Caco-2 (cell line): Measurements from ENCODE around the gene BANP. TPM values are rescaled to one million over a fixed set of nuclear protein-coding genes. Genes with fewer than 3 reads are reported as not detected.
"Not testable (repeated sequence)": the region's sequence is repeated elsewhere in the genome, so short reads cannot be mapped to it uniquely, and the experiment has no call there.

Experiments used
- BruUV-seq: library from RNA; stranded (reverse); fragments of 400-500 nt; replicated peaks from 2 replicates; lab custom pipeline; 2021; lab: Mats Ljungman, UMichigan
- CTCF ChIA-PET: fragments of 300-600 bp; sonication (Branson Sonifier 250); formaldehyde crosslinking; loops from one replicate; lab custom pipeline; 2022; ENCODE audit warnings: antibody characterized with exemption; lab: Charles Lee
- POLR2A ChIA-PET: fragments of 300-600 bp; sonication (Branson Sonifier 250); formaldehyde crosslinking; loops from one replicate; lab custom pipeline; 2022; ENCODE audit warnings: antibody characterized with exemption; lab: Charles Lee
- DNase-seq, 2 experiments: peaks; one replicate each; pipeline versions ENCODE4 v3.0.0 to v3.0.0-alpha.2; 2020 to 2022
- H3K27me3 ChIP-seq: replicated peaks from 2 replicates; pipeline ENCODE4 v1.6.0; 2011; ENCODE audit warnings: low read length; ENCODE audit not compliant: control insufficient read depth, insufficient read depth
- H3K36me3 ChIP-seq: 2 replicates; pipeline ENCODE4 v1.5.1; 2011; ENCODE audit warnings: low read length; ENCODE audit not compliant: control insufficient read depth, insufficient read depth
- H3K4me1 ChIP-seq: fragments of 250-450 bp; sonication (Bioruptor Pico); 2 replicates; pipeline ENCODE4 v1.5.1; 2020; ENCODE audit warnings: mild to moderate bottlenecking
- H3K4me3 ChIP-seq: 2 replicates; pipeline ENCODE4 v1.5.1; 2011; ENCODE audit warnings: low read depth, mild to moderate bottlenecking, control low read depth, low read length
- H3K9me3 ChIP-seq: fragments of 250-450 bp; sonication (Bioruptor Pico); 2 replicates; pipeline ENCODE4 v1.5.1; 2020; ENCODE audit warnings: mild to moderate bottlenecking, moderate library complexity
- H3K27ac Mint-ChIP-seq: one replicate; pipeline ENCODE4 v1.8.0; 2022; ENCODE audit warnings: mixed read lengths; ENCODE audit not compliant: unreplicated experiment
- H3K27me3 Mint-ChIP-seq: one replicate; pipeline ENCODE4 v1.8.0; 2022; ENCODE audit warnings: mixed read lengths; ENCODE audit not compliant: insufficient read depth, unreplicated experiment
- H3K36me3 Mint-ChIP-seq: one replicate; pipeline ENCODE4 v1.8.0; 2022; ENCODE audit warnings: mild to moderate bottlenecking, mixed read lengths; ENCODE audit not compliant: insufficient read depth, unreplicated experiment
- H3K4me1 Mint-ChIP-seq: one replicate; pipeline ENCODE4 v1.8.0; 2022; ENCODE audit warnings: low read depth, mixed read lengths; ENCODE audit not compliant: unreplicated experiment
- H3K4me3 Mint-ChIP-seq: one replicate; pipeline ENCODE4 v1.8.0; 2022; ENCODE audit warnings: mild to moderate bottlenecking, moderate library complexity, mixed read lengths; ENCODE audit not compliant: unreplicated experiment
- H3K9me3 Mint-ChIP-seq: one replicate; pipeline ENCODE4 v1.8.0; 2022; ENCODE audit warnings: mixed read lengths; ENCODE audit not compliant: unreplicated experiment
- CTCF ChIP-seq, 2 experiments: fragments of 200-600 bp in 1 of 2; IDR thresholded peaks; 1 replicate in 1 of 2; 2 replicates in 1 of 2; pipeline versions ENCODE4 v1.5.1 to v1.8.0; 2011 to 2022; ENCODE audit warnings: antibody characterized with exemption in 1 of 2, control low read depth in 1 of 2, inconsistent platforms in 1 of 2, low read depth in 1 of 2, low read length in 1 of 2, mild to moderate bottlenecking in 1 of 2, moderate library complexity in 1 of 2; ENCODE audit not compliant: insufficient read depth in 1 of 2, severe bottlenecking in 1 of 2, unreplicated experiment in 1 of 2
- intact Hi-C: fragments of 100-400 bp; cut with micrococcal nuclease; formaldehyde crosslinking; loops from one replicate; pipeline ENCODE4 v1.10.0; 2022; ENCODE audit not compliant: unreplicated experiment
- total RNA-seq: library from RNA; stranded (reverse); gene quantifications from 2 replicates; pipeline ENCODE4 v1.2.3, GENCODE V29; 2022

The BANP gene
- total RNA-seq, 1 experiment from 2014 or later, result 44.4 TPM

DNA sequence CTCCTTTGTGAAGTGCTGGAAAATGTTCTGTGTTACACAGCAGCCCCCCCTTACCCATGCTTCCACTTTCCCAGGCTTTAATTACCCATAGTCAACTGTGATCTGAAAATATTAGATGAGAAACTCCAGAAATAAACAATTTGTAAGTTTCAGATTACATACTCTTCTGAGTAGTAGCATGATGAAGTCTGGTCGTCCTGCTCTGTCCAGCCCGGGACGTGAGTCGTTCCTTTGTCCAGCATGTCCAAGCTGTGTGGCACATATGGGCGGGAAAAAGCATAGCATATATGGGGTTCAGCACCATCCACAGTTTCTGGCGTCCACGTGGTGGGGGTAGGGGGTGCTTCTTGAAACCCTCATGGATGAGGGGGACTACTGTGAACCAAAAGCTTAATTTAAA lies 83.5 kb downstream of the BANP start:
- no peak for TF ChIP-seq CTCF (IDR thresholded peaks at IDR 0.05; ENCODE audit: insufficient read depth in 1 of 2, low read depth in 1 of 2, low read length in 1 of 2, severe bottlenecking in 1 of 2, unreplicated experiment in 1 of 2)
- H3K9me3 ChIP-seq, result no peaks in the 10 kb centered on the region
- Mint-ChIP-seq H3K4me3 (no peak overlapping the region), H3K9me3 (no peaks in the 10 kb centered on the region), H3K27me3 (no peaks in the 10 kb centered on the region), H3K36me3 (peaks cover 17% of the 10 kb centered on the region), H3K27ac (no peak overlapping the region), H3K4me1 (no peaks in the 10 kb centered on the region)
- H3K4me3 ChIP-seq, result no peak overlapping the region
- no peaks in the 10 kb centered on the region for H3K36me3 ChIP-seq
- H3K4me1 ChIP-seq, result no peaks in the 10 kb centered on the region
- no TSS peak for BruUV-seq
- intact Hi-C loops, result no loop called here
- CTCF ChIA-PET, result no interaction called here
- DNase-seq, result no peak
- POLR2A ChIA-PET, result no interaction called here
- no peaks in the 10 kb centered on the region for H3K27me3 ChIP-seq

GRCh38 chr16:88035292-88035691 lies 84.1 kb downstream of the BANP start:
- Mint-ChIP-seq H3K4me1 (no peaks in the 10 kb centered on the region), H3K9me3 (no peaks in the 10 kb centered on the region), H3K4me3 (no peak overlapping the region), H3K36me3 (peaks cover 20% of the 10 kb centered on the region), H3K27me3 (no peaks in the 10 kb centered on the region), H3K27ac (no peak overlapping the region)
- no peaks in the 10 kb centered on the region for H3K9me3 ChIP-seq
- CTCF ChIA-PET, result no interaction called here
- intact Hi-C loops, result no loop called here
- no peak overlapping the region for H3K4me3 ChIP-seq
- POLR2A ChIA-PET, result no interaction called here
- no TSS peak for BruUV-seq
- no peaks in the 10 kb centered on the region for H3K4me1 ChIP-seq
- H3K27me3 ChIP-seq, result no peaks in the 10 kb centered on the region
- TF ChIP-seq CTCF (IDR thresholded peaks at IDR 0.05; ENCODE audit: insufficient read depth in 1 of 2, low read depth in 1 of 2, low read length in 1 of 2, severe bottlenecking in 1 of 2, unreplicated experiment in 1 of 2), result no peak
- no peak for DNase-seq
- no peaks in the 10 kb centered on the region for H3K36me3 ChIP-seq

- POLR2A ChIA-PET, H3K9me3 ChIP-seq, BruUV-seq, H3K4me3 ChIP-seq, DNase-seq, H3K36me3 ChIP-seq, H3K4me3 Mint-ChIP-seq, H3K4me1 Mint-ChIP-seq, CTCF ChIA-PET, intact Hi-C loops, H3K4me1 ChIP-seq, H3K27me3 Mint-ChIP-seq, H3K27me3 ChIP-seq, H3K9me3 Mint-ChIP-seq: not testable (repeated sequence)
- peaks cover 17% of the 10 kb centered on the region for H3K36me3 Mint-ChIP-seq
- peak overlapping the region; percentile 18 for H3K27ac Mint-ChIP-seq
Observed at GRCh38 chr16:88035884-88036639, 84.8 kb downstream of the BANP start.

DNA sequence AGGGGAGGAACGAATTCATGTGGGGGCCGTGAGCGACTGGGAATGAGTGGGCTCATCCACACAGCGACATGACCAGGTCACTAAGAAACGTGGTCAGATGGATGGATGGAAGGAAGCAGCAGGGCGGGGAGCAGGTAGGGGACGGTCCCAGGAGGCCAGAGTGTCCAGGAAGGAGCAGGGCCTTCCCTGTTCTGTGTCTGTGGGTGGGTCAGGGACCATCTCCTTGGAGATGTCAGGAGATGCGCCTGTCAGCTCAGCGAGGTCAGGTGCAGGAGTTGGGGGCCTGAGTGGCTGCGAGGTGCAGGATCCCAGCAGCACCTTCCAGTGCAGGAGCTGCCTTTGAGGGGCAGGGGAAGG lies 85.4 kb downstream of the BANP start:
- POLR2A ChIA-PET, intact Hi-C loops, H3K9me3 Mint-ChIP-seq, BruUV-seq, H3K4me3 ChIP-seq, DNase-seq, CTCF ChIA-PET, H3K4me1 ChIP-seq, H3K36me3 ChIP-seq, H3K9me3 ChIP-seq, H3K27me3 Mint-ChIP-seq, H3K4me3 Mint-ChIP-seq, H3K4me1 Mint-ChIP-seq, H3K27me3 ChIP-seq: not testable (repeated sequence)
- peak overlapping the region; percentile 18 for H3K27ac Mint-ChIP-seq
- peaks cover 17% of the 10 kb centered on the region for H3K36me3 Mint-ChIP-seq

DNA sequence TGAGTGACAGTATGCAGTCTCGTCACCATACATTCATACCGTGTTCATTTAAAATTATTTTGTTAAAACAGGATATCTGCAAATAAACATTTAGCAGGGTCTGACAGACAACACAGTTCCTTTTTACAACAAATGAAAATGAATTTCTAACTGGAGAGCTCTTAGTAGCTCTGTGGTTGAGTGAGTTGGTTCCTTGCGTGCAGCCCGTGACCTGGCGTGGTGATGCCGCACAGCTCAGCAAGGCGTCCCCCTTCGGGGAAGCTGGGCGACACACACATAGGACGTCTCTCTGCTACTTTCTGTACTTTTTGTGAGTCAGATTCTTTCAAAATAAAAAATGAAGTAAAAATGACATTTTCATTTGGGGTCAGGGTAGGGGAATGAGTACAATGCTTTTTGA lies 86.1 kb downstream of the BANP start:
- CTCF ChIA-PET, POLR2A ChIA-PET, H3K27ac Mint-ChIP-seq, H3K4me1 ChIP-seq, H3K9me3 ChIP-seq, intact Hi-C loops, H3K4me1 Mint-ChIP-seq, H3K4me3 ChIP-seq, H3K4me3 Mint-ChIP-seq, H3K27me3 Mint-ChIP-seq, H3K27me3 ChIP-seq, H3K36me3 ChIP-seq, BruUV-seq, H3K9me3 Mint-ChIP-seq, DNase-seq: not testable (repeated sequence)
- H3K36me3 Mint-ChIP-seq, result peaks cover 17% of the 10 kb centered on the region
